Neuron (in vitro differentiated cells): ENCODE data around the gene EFNA2.

ENCODE experiments used
- H2AFZ ChIP-seq: one replicate; pipeline ENCODE4 v1.6.1; 2013; ENCODE audit warnings: low read depth, mild to moderate bottlenecking, inconsistent platforms, low read length, moderate library complexity
- H3K27me3 ChIP-seq: one replicate; pipeline ENCODE4 v1.6.1; 2013; ENCODE audit warnings: low read length; ENCODE audit not compliant: insufficient read depth
- H3K36me3 ChIP-seq: one replicate; pipeline ENCODE4 v1.6.1; 2013; ENCODE audit warnings: low read length; ENCODE audit not compliant: insufficient read depth
- H3K4me1 ChIP-seq: one replicate; pipeline ENCODE4 v1.6.1; 2013; ENCODE audit warnings: low read length; ENCODE audit not compliant: insufficient read depth
- H3K4me3 ChIP-seq: 2 replicates; pipeline ENCODE4 v1.5.1; 2013; ENCODE audit warnings: mild to moderate bottlenecking, low read length, moderate library complexity
- H3K9me3 ChIP-seq: one replicate; pipeline ENCODE4 v1.6.1; 2013; ENCODE audit warnings: low read length

EFNA2 gene

GRCh38 chr19:1292419-1293151, 6.9 kb downstream of the EFNA2 start:
- no peak overlapping the region for H3K4me3 ChIP-seq
- H3K9me3 ChIP-seq = no peaks in the 10 kb centered on the region
- peaks cover 6% of the 10 kb centered on the region for H3K4me1 ChIP-seq
- H3K27me3 ChIP-seq = no peaks in the 10 kb centered on the region
- H2AFZ ChIP-seq = no peak overlapping the region
- no peaks in the 10 kb centered on the region for H3K36me3 ChIP-seq

- no peak overlapping the region for H2AFZ ChIP-seq
Measured at GRCh38 chr19:1293782-1294604, 8.3 kb downstream of the EFNA2 start.

GRCh38 chr19:1294688-1295087, 9.0 kb downstream of the EFNA2 start:
- peaks cover 5% of the 10 kb centered on the region for H3K36me3 ChIP-seq
- H3K4me3 ChIP-seq = no peak overlapping the region

More at GRCh38 chr19:1293782-1294604, 8.3 kb downstream of the EFNA2 start:
- H3K4me3 ChIP-seq = no peak overlapping the region
- H3K36me3 ChIP-seq = peaks cover 3% of the 10 kb centered on the region
- H3K27me3 ChIP-seq = no peaks in the 10 kb centered on the region
- no peaks in the 10 kb centered on the region for H3K4me1 ChIP-seq
- H3K9me3 ChIP-seq = no peaks in the 10 kb centered on the region

DNA sequence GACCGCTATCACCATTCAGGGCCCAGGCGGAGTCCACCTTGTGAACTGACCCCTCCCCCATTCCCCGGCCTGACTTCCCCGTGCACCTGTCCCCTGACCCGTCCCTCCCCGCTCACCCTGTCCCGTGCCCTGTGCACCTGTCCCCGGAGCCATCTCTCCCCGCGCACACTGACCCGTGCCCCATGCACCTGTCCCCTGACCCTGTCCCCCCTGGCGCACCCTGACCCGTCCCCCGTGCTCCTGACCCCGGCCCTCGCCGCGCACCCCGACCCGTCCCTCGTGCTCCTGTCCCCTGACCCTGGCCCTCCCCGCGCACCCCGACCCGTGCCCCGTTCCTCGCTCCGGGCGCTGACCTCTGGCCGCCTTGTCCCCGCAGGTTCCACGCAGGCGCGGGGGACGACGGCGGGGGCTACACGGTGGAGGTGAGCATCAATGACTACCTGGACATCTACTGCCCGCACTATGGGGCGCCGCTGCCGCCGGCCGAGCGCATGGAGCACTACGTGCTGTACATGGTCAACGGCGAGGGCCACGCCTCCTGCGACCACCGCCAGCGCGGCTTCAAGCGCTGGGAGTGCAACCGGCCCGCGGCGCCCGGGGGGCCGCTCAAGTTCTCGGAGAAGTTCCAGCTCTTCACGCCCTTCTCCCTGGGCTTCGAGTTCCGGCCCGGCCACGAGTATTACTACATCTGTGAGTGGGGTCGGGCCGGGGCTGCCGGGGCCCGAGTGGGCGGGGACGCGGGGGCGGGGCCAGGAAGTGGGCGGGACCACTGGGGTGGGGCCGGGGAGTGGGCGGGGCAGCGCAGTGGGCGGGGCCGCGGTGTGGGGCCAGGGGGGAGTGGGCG, 9.7 kb downstream of the EFNA2 start:
- H2AFZ ChIP-seq = no peak overlapping the region
- peaks cover 6% of the 10 kb centered on the region for H3K36me3 ChIP-seq
- no peak overlapping the region for H3K4me3 ChIP-seq
- no peaks in the 10 kb centered on the region for H3K4me1 ChIP-seq
- H3K27me3 ChIP-seq = no peaks in the 10 kb centered on the region
- no peaks in the 10 kb centered on the region for H3K9me3 ChIP-seq

More at GRCh38 chr19:1294688-1295087, 9.0 kb downstream of the EFNA2 start:
- Histone ChIP-seq H3K27me3 (no peaks in the 10 kb centered on the region), H2AFZ (no peak overlapping the region), H3K9me3 (no peaks in the 10 kb centered on the region), H3K4me1 (no peaks in the 10 kb centered on the region)

DNA sequence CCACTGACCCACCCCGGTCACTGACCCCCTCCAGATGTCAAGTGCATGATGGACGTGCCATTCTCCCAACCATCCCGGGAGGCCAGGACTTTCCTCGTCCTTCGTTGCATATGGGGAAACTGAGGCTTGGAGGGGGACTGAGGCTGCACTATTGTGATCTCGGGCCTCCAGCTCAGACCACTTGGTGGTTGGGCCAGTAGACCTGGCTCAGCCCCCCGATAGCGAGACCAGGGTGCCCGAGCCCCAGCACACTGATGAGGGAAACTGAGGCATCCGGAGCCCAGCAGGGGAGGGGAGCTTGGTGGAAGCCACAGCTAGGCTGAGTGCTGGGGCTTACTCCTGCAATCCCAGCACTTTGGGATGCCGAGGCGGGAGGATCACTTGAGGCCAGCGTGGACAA, 10.4 kb downstream of the EFNA2 start:
- Histone ChIP-seq H3K27me3 (no peaks in the 10 kb centered on the region), H2AFZ (no peak overlapping the region), H3K4me3 (no peak overlapping the region), H3K4me1 (no peaks in the 10 kb centered on the region), H3K36me3 (peaks cover 6% of the 10 kb centered on the region), H3K9me3 (no peaks in the 10 kb centered on the region)

DNA sequence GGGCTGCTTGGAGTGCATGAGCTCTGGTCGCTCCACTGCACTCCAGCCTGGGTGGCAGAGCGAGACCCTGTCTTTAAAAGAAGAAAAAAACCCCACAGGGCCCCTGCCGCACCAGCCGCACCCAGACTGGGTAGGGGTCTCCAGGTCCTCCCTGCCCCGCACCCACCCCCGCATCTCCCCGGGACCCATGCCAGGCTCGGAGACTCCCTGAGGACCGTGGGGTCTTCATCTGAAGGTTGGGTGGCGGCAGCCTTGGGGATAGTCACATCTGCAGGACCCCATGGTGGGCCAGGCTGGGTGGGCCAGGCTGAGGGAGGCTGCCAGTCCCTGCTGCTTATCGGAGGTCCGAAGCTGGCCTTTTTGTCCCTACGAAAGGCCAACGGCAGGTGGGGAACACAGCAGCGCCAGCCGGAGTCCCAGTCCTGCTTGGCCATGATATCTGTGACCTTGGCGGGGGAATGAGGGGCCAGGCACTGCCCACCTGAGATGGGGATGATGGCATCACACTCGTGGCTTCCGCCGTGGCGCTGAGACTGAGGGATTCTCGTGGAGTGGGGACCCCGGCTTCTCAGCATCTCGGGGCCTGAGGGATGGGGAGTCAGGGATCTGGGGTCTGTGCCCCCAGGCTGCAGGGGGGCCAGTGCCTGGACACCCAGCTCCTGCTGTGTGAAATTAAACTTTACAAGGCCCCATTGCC, 11.1 kb downstream of the EFNA2 start:
- Histone ChIP-seq H3K4me1 (no peaks in the 10 kb centered on the region), H3K4me3 (no peak overlapping the region), H3K36me3 (peaks cover 6% of the 10 kb centered on the region), H2AFZ (no peak overlapping the region), H3K9me3 (no peaks in the 10 kb centered on the region), H3K27me3 (no peaks in the 10 kb centered on the region)

- Histone ChIP-seq H3K27me3 (no peaks in the 10 kb centered on the region), H3K4me3 (no peak overlapping the region)
Measured at GRCh38 chr19:1298235-1298634, 12.6 kb downstream of the EFNA2 start.

GRCh38 chr19:1299801-1300200, 14.1 kb downstream of the EFNA2 start:
- Histone ChIP-seq H3K36me3 (peaks cover 6% of the 10 kb centered on the region), H3K4me3 (no peak overlapping the region)

More at GRCh38 chr19:1298235-1298634, 12.6 kb downstream of the EFNA2 start:
- Histone ChIP-seq H3K36me3 (peaks cover 6% of the 10 kb centered on the region), H3K9me3 (no peaks in the 10 kb centered on the region), H2AFZ (no peak overlapping the region), H3K4me1 (peaks cover 13% of the 10 kb centered on the region)

GRCh38 chr19:1300744-1301490, 15.2 kb downstream of the EFNA2 start:
- H3K27me3 ChIP-seq = no peaks in the 10 kb centered on the region

More at GRCh38 chr19:1299801-1300200, 14.1 kb downstream of the EFNA2 start:
- H3K9me3 ChIP-seq = no peaks in the 10 kb centered on the region
- H3K4me1 ChIP-seq = peaks cover 13% of the 10 kb centered on the region
- H2AFZ ChIP-seq = no peak overlapping the region
- no peaks in the 10 kb centered on the region for H3K27me3 ChIP-seq

DNA sequence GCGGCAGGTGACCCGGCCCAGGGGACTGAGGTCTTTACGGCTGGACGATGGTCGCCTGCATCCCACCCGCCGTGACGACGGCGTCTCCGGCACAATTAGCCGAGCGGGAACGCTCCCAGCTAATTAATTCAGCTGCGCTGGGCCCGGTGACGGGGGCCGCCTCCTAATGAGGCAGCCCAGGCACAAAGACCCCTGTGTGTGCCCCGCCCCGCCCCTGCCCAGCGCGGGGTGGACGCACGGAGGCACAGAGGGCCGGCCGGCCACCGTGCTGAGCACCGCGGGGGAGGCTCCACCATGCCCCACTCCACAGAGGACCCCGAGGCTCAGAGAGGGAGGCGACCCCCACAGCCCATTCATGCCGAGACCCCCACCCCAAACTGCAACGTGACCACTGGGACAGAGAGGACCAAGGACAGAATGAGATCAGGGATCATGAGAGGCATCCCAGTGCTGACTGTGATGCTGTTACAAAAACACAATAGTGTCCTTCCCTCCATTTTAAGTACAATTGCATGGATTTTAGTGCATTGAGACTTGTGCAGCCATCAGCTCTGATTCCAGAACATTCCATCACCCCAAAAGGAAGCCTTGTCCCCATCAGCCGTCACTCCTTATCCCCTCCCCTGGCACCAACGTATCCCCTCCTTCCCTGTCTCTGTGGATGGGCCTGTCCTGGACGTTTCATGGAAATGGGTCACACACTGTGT, 17.0 kb downstream of the EFNA2 start:
- Histone ChIP-seq H3K9me3 (no peaks in the 10 kb centered on the region), H3K36me3 (peaks cover 6% of the 10 kb centered on the region), H3K4me3 (no peak overlapping the region), H2AFZ (no peak overlapping the region), H3K4me1 (peaks cover 13% of the 10 kb centered on the region), H3K27me3 (no peaks in the 10 kb centered on the region)

More at GRCh38 chr19:1300744-1301490, 15.2 kb downstream of the EFNA2 start:
- Histone ChIP-seq H3K9me3 (no peaks in the 10 kb centered on the region), H3K4me1 (peaks cover 13% of the 10 kb centered on the region), H3K36me3 (peaks cover 6% of the 10 kb centered on the region), H3K4me3 (no peak overlapping the region), H2AFZ (no peak overlapping the region)

GRCh38 chr19:1304197-1304924, 18.7 kb downstream of the EFNA2 start:
- no peak overlapping the region for H3K4me3 ChIP-seq

More at GRCh38 chr19:1304197-1304924, 18.7 kb downstream of the EFNA2 start:
- no peak overlapping the region for H2AFZ ChIP-seq
- peaks cover 13% of the 10 kb centered on the region for H3K4me1 ChIP-seq
- H3K9me3 ChIP-seq = no peaks in the 10 kb centered on the region
- no peaks in the 10 kb centered on the region for H3K27me3 ChIP-seq
- H3K36me3 ChIP-seq = peaks cover 4% of the 10 kb centered on the region
